GM23338 (cell line): ENCODE results near the gene CHST2. TPM values are rescaled to one million over a fixed set of nuclear protein-coding genes. Genes with fewer than 3 reads are reported as not detected.

ENCODE experiments used
- ATAC-seq: fragments of 200-7000 bp; cut with Tn5 transposase; 3 replicates; pipeline ENCODE4 v1.9.1; 2020
- DNase-seq: peaks from one replicate; pipeline ENCODE4 v3.0.0-alpha.2; 2015; ENCODE audit warnings: low spot score
- H2AFZ ChIP-seq: fragments of 200-600 bp; sonication (generic); 2 replicates; pipeline ENCODE4 v1.8.0; 2016; ENCODE audit warnings: antibody characterized with exemption, mild to moderate bottlenecking, moderate library complexity
- H3F3A ChIP-seq: fragments of 200-600 bp; sonication (generic); replicated peaks from 2 replicates; pipeline ENCODE4 v1.8.0; 2017; ENCODE audit warnings: antibody characterized with exemption, mixed run types, low read depth
- H3K27ac ChIP-seq: fragments of 200-600 bp; sonication (generic); 2 replicates; pipeline ENCODE4 v1.6.1; 2016; ENCODE audit warnings: low read depth
- H3K27me3 ChIP-seq: fragments of 200-600 bp; sonication (generic); 2 replicates; pipeline ENCODE4 v1.8.0; 2016; ENCODE audit warnings: mild to moderate bottlenecking, mixed run types, moderate library complexity; ENCODE audit not compliant: insufficient read depth
- H3K36me3 ChIP-seq: fragments of 200-600 bp; sonication (generic); 2 replicates; pipeline ENCODE4 v1.8.0; 2016; ENCODE audit warnings: mild to moderate bottlenecking; ENCODE audit not compliant: insufficient read depth
- H3K4me1 ChIP-seq: fragments of 200-600 bp; sonication (generic); 2 replicates; pipeline ENCODE4 v1.8.0; 2016; ENCODE audit warnings: mild to moderate bottlenecking, moderate library complexity; ENCODE audit not compliant: insufficient read depth
- H3K4me2 ChIP-seq: fragments of 200-600 bp; sonication (generic); 2 replicates; pipeline ENCODE4 v1.7.1; 2017; ENCODE audit warnings: mixed run types
- H3K4me3 ChIP-seq: fragments of 200-600 bp; sonication (generic); 2 replicates; pipeline ENCODE4 v1.6.1; 2016; ENCODE audit warnings: mixed run types
- H3K79me2 ChIP-seq: fragments of 200-600 bp; sonication (generic); replicated peaks from 2 replicates; pipeline ENCODE4 v1.8.0; 2017; ENCODE audit warnings: mild to moderate bottlenecking; ENCODE audit not compliant: insufficient read depth
- H3K9me2 ChIP-seq: fragments of 200-600 bp; sonication (generic); 2 replicates; pipeline ENCODE4 v1.8.0; 2017; ENCODE audit not compliant: insufficient read depth
- H4K20me1 ChIP-seq: fragments of 200-600 bp; sonication (generic); replicated peaks from 2 replicates; pipeline ENCODE4 v1.8.0; 2017; ENCODE audit warnings: mild to moderate bottlenecking; ENCODE audit not compliant: insufficient read depth
- H3K27ac Mint-ChIP-seq: 2 replicates; pipeline ENCODE4 v1.8.0; 2020; ENCODE audit warnings: inconsistent platforms, mild to moderate bottlenecking, moderate library complexity, mixed read lengths
- H3K27me3 Mint-ChIP-seq: 3 replicates; pipeline ENCODE4 v1.8.0; 2022; ENCODE audit warnings: low read depth, mild to moderate bottlenecking, moderate library complexity, mixed read lengths, inconsistent platforms; ENCODE audit not compliant: insufficient read depth, poor library complexity
- H3K36me3 Mint-ChIP-seq: 3 replicates; pipeline ENCODE4 v1.8.0; 2021; ENCODE audit warnings: low read depth, mild to moderate bottlenecking, inconsistent platforms, moderate library complexity, mixed read lengths
- H3K4me1 Mint-ChIP-seq: 3 replicates; pipeline ENCODE4 v1.8.0; 2020; ENCODE audit warnings: mild to moderate bottlenecking, inconsistent platforms, mixed read lengths
- H3K4me3 Mint-ChIP-seq: 3 replicates; pipeline ENCODE4 v1.8.0; 2021; ENCODE audit warnings: moderate library complexity, mild to moderate bottlenecking, inconsistent platforms, mixed read lengths
- H3K9me3 Mint-ChIP-seq: 3 replicates; pipeline ENCODE4 v1.8.0; 2020; ENCODE audit warnings: moderate library complexity, mild to moderate bottlenecking, inconsistent platforms, mixed read lengths
- NANOG ChIP-seq: IDR thresholded peaks from 2 replicates; pipeline ENCODE4 v1.6.1; 2016; ENCODE audit warnings: antibody characterized with exemption, borderline replicate concordance
- POLR2AphosphoS5 ChIP-seq: IDR thresholded peaks from 2 replicates; pipeline ENCODE4 v1.6.1; 2016; ENCODE audit warnings: antibody characterized with exemption, low read depth
- REST ChIP-seq: IDR thresholded peaks from one replicate; pipeline ENCODE4 v1.6.1; 2018; ENCODE audit warnings: antibody characterized with exemption; ENCODE audit not compliant: unreplicated experiment
- STAT1 ChIP-seq: IDR thresholded peaks from one replicate; pipeline ENCODE4 v1.6.1; 2016; ENCODE audit warnings: antibody characterized with exemption; ENCODE audit not compliant: unreplicated experiment
- ZNF114 ChIP-seq: fragments of 250-450 bp; sonication (Bioruptor Pico); IDR thresholded peaks from 2 replicates; pipeline ENCODE4 v1.5.0; 2020; ENCODE audit warnings: mild to moderate bottlenecking, moderate library complexity
- ZNF331 ChIP-seq: fragments of 250-450 bp; sonication (Bioruptor Pico); IDR thresholded peaks from 2 replicates; pipeline ENCODE4 v1.5.0; 2020; ENCODE audit warnings: low read depth, mild to moderate bottlenecking, moderate library complexity
- polyA plus RNA-seq: library from polyadenylated mRNA; unstranded; fragments of >200 nt; fragmentation: Nextera tagmentation; extraction: Ambion mirVana; gene quantifications from 2 replicates; pipeline ENCODE4 v1.2.1, GENCODE V29; 2016
- total RNA-seq: library from RNA; depleted of rRNA; stranded (reverse); fragments of >200 nt; shearing (Covaris generic); gene quantifications from 2 replicates; pipeline ENCODE4 v1.2.3, GENCODE V29; 2014
- TF ChIP-seq, protein P1 (sequence below), 2 experiments: fragments of 200-600 bp in 1 of 2; sonication (generic) in 1 of 2; conservative IDR thresholded peaks; 2 replicates each; pipeline versions ENCODE4 v1.5.1 to v1.6.1; 2016 to 2017; ENCODE audit warnings: antibody characterized with exemption in 2 of 2, low read depth in 2 of 2, mild to moderate bottlenecking in 2 of 2, moderate library complexity in 1 of 2

Gene CHST2
- total and polyA plus RNA-seq, 2 experiments from 2014 or later: 4.1 to 28.3 TPM

DNA sequence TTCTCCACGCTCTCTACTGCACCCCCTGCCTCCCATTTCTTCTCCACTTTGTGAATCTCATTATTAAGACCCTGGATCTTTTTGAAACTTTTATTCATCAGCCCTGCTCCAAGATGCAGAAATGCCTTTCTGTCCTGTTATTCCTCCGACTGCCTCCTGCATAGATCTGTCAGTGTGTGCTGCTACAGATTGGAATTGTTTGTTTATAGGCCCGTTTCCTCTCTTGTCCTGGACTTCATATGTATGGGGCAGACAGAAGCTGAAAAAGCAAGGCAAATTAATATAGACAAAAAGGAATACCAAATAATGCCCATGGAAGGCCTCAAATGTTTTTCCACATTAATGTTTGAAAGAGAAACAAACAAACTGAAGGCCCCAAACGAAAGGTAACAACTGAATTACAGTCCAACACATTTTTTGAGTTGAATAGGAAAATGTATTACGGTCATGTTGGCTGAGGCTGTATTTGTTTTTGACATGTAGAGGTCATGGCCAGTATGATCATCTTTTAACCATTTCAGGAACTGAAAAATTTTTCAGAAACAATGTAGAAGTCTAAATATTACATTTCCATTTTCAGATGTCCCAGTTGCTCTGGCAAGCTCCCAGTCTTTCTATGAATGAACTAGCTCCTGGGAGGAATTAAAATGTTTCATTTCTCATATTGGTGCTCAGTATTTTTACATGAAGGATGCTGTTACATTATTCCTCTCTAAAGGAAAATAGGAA lies 8.8 kb downstream of the CHST2 start (continued):
- TF ChIP-seq, protein P1, sequence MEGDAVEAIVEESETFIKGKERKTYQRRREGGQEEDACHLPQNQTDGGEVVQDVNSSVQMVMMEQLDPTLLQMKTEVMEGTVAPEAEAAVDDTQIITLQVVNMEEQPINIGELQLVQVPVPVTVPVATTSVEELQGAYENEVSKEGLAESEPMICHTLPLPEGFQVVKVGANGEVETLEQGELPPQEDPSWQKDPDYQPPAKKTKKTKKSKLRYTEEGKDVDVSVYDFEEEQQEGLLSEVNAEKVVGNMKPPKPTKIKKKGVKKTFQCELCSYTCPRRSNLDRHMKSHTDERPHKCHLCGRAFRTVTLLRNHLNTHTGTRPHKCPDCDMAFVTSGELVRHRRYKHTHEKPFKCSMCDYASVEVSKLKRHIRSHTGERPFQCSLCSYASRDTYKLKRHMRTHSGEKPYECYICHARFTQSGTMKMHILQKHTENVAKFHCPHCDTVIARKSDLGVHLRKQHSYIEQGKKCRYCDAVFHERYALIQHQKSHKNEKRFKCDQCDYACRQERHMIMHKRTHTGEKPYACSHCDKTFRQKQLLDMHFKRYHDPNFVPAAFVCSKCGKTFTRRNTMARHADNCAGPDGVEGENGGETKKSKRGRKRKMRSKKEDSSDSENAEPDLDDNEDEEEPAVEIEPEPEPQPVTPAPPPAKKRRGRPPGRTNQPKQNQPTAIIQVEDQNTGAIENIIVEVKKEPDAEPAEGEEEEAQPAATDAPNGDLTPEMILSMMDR (conservative IDR thresholded peaks at IDR 0.05; ENCODE audit: low read depth in 2 of 2): no peak
- TF ChIP-seq REST (no peak), NANOG (no peak), ZNF331 (CRISPR knock-in tag) (no peak), ZNF114 (CRISPR knock-in tag) (no peak), POLR2AphosphoS5 (no peak), STAT1 (no peak)

DNA sequence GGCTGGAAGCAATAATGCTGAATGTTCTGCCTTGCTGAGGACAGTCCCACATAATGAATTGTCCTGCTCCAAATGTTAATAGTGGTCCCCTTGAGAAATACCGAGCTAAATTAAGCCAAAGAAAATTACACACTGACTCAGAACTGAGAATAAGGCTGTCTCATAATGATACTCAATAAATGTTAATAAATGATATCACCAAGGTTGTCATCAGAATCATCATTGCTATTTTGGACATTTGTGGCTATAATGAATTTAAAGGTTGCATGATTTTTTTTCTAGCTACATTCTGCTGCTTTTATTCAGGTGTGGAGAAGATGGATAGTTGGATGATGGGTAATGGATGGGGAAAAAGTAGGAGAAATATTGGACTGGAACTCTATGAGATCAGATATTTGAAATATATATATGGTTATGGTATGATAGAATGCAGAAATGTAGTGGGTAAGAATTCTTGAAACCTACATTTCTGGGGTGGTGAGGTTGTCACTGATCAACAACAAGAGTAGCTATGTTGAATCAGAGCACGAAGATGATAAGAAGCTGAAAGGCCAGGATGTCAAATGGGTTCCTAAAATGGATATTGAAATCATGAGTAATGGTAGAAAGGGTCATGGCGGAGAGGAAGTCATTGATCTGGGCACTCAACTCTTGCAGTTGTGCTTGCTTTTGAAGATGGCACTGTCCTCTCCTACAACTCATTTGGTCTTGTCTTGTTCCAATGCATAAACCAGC lies 12.8 kb downstream of the CHST2 start:
- Mint-ChIP-seq H3K36me3 (no peaks in the 10 kb centered on the region), H3K4me3 (no peak overlapping the region), H3K9me3 (no peaks in the 10 kb centered on the region), H3K4me1 (peaks cover 17% of the 10 kb centered on the region), H3K27ac (no peak overlapping the region), H3K27me3 (no peaks in the 10 kb centered on the region)
- no peaks in the 10 kb centered on the region for H3K27me3 ChIP-seq
- 0 out of 2 replicates have a peak, but pooled peaks cover 5% of the 10 kb centered on the region for H3K9me2 ChIP-seq
- DNase-seq (no peak), ATAC-seq (no peak)
- H3K79me2 ChIP-seq: no peaks in the 10 kb centered on the region
- H3K4me1 ChIP-seq: peaks cover 9% of the 10 kb centered on the region; the same call in 1 of the 2 replicates
- H3F3A ChIP-seq: no peaks in the 10 kb centered on the region
- H2AFZ ChIP-seq: no peak overlapping the region
- H4K20me1 ChIP-seq: no peaks in the 10 kb centered on the region
- no peak for TF ChIP-seq ZNF331 (CRISPR knock-in tag)
- no peak overlapping the region for H3K4me3 ChIP-seq
- no peak overlapping the region for H3K4me2 ChIP-seq
- no peaks in the 10 kb centered on the region for H3K36me3 ChIP-seq
- no peak overlapping the region for H3K27ac ChIP-seq
